ENCODE data around the gene CERS6.

- TF ChIP-seq CTCF (IDR thresholded peaks at IDR 0.05) (no peak), POLR2A (IDR thresholded peaks at IDR 0.05) (no peak)
Observed at GRCh38 chr2:168748461-168748860, 292.4 kb downstream of the CERS6 start.
